Activated naive CD4-positive, alpha-beta T cell treated with anti-CD3 and anti-CD28 coated beads for 36 hours (primary cell): ENCODE measurements around the gene KRT35. TPM values are rescaled to one million over a fixed set of nuclear protein-coding genes. Genes with fewer than 3 reads are reported as not detected.
"Not testable (repeated sequence)": the region's sequence is repeated elsewhere in the genome, so short reads cannot be mapped to it uniquely, and the experiment has no call there.

ENCODE experiments used
- CTCF ChIA-PET: fragments of 350-600 bp; sonication (Branson Sonifier 250); formaldehyde crosslinking; loops from one replicate; lab custom pipeline; 2021; ENCODE audit warnings: antibody characterized with exemption; lab: Charles Lee
- DNase-seq: peaks from one replicate; pipeline ENCODE4 v3.0.0-alpha.2; 2020
- H3K27ac Mint-ChIP-seq: one replicate; pipeline ENCODE4 v1.8.0; 2021; ENCODE audit warnings: mild to moderate bottlenecking, mixed read lengths
- H3K27me3 Mint-ChIP-seq: one replicate; pipeline ENCODE4 v1.8.0; 2021; ENCODE audit warnings: low read depth, mixed read lengths
- H3K36me3 Mint-ChIP-seq: one replicate; pipeline ENCODE4 v1.8.0; 2021; ENCODE audit warnings: low read depth, mixed read lengths
- H3K4me1 Mint-ChIP-seq: one replicate; pipeline ENCODE4 v1.8.0; 2021; ENCODE audit warnings: low read depth, mixed read lengths
- H3K4me3 Mint-ChIP-seq: one replicate; pipeline ENCODE4 v1.8.0; 2021; ENCODE audit warnings: mild to moderate bottlenecking, moderate library complexity, mixed read lengths
- H3K9me3 Mint-ChIP-seq: one replicate; pipeline ENCODE4 v1.8.0; 2021; ENCODE audit warnings: mixed read lengths
- intact Hi-C: fragments of 100-400 bp; cut with micrococcal nuclease; formaldehyde crosslinking; loops from one replicate; pipeline ENCODE4 v1.15.1; 2023
- microRNA-seq: library from miRNA; unstranded; fragments of <30 nt; microRNA quantifications from one replicate; pipeline ENCODE4 v1.2.0, GENCODE V29; 2022; ENCODE audit warnings: borderline microRNAs expressed, borderline replicate concordance
- total RNA-seq, 2 experiments: library from RNA; stranded (reverse); gene quantifications; one replicate each; pipeline ENCODE4 v1.2.3, GENCODE V29; 2021

KRT35 gene
- total RNA-seq, 2 experiments from 2014 or later = not detected

- H3K27ac Mint-ChIP-seq = no peak within 1 kb of the TSS
- H3K9me3 Mint-ChIP-seq = no peaks in the 10 kb centered on the region
- no peaks in the 10 kb centered on the region for H3K36me3 Mint-ChIP-seq
- H3K27me3 Mint-ChIP-seq = no peaks in the 10 kb centered on the region
- CTCF ChIA-PET = no interaction called here
- no peaks in the 10 kb centered on the region for H3K4me1 Mint-ChIP-seq
- H3K4me3 Mint-ChIP-seq = no peak within 1 kb of the TSS
- no peak for DNase-seq
- intact Hi-C loops = no loop called here
Measured at GRCh38 chr17:41440531-41441033, 40.4 kb downstream of the KRT35 start, which contains the start of gene KRT38. Gene KRT38, minus strand, starts transcription at chr17:41440983. Its CDS starts 62 bp downstream, at chr17:41440921.

GRCh38 chr17:41439375-41439774 lies 41.6 kb downstream of the KRT35 start:
- intact Hi-C loops = no loop called here

GRCh38 chr17:41437769-41438168 lies 43.2 kb downstream of the KRT35 start:
- DNase-seq = no peak
- no peaks in the 10 kb centered on the region for H3K9me3 Mint-ChIP-seq
- no peaks in the 10 kb centered on the region for H3K27me3 Mint-ChIP-seq
- H3K36me3 Mint-ChIP-seq = no peaks in the 10 kb centered on the region
- peaks cover 5% of the 10 kb centered on the region for H3K4me1 Mint-ChIP-seq
- H3K27ac Mint-ChIP-seq = no peak overlapping the region
- CTCF ChIA-PET = no interaction called here
- intact Hi-C loops = no loop called here
- no peak overlapping the region for H3K4me3 Mint-ChIP-seq

More at GRCh38 chr17:41439375-41439774, 41.6 kb downstream of the KRT35 start:
- no peak for DNase-seq
- H3K9me3 Mint-ChIP-seq = no peaks in the 10 kb centered on the region
- H3K27me3 Mint-ChIP-seq = no peaks in the 10 kb centered on the region
- CTCF ChIA-PET = no interaction called here
- H3K4me1 Mint-ChIP-seq = peaks cover 3% of the 10 kb centered on the region
- no peak overlapping the region for H3K27ac Mint-ChIP-seq
- H3K36me3 Mint-ChIP-seq = no peaks in the 10 kb centered on the region
- no peak overlapping the region for H3K4me3 Mint-ChIP-seq

- no peaks in the 10 kb centered on the region for H3K27me3 Mint-ChIP-seq
- H3K4me1 Mint-ChIP-seq = peaks cover 5% of the 10 kb centered on the region
- no peak overlapping the region for H3K27ac Mint-ChIP-seq
- CTCF ChIA-PET = no interaction called here
- H3K36me3 Mint-ChIP-seq = no peaks in the 10 kb centered on the region
- no peak for DNase-seq
- no peak overlapping the region for H3K4me3 Mint-ChIP-seq
- no peaks in the 10 kb centered on the region for H3K9me3 Mint-ChIP-seq
- intact Hi-C loops = no loop called here
Measured at GRCh38 chr17:41437254-41437653, 43.7 kb downstream of the KRT35 start.

- no peak for DNase-seq
- Mint-ChIP-seq H3K4me3 (no peak overlapping the region), H3K9me3 (no peaks in the 10 kb centered on the region), H3K4me1 (peaks cover 5% of the 10 kb centered on the region), H3K27me3 (no peaks in the 10 kb centered on the region), H3K27ac (no peak overlapping the region), H3K36me3 (no peaks in the 10 kb centered on the region)
- intact Hi-C loops = no loop called here
- CTCF ChIA-PET = interaction anchor here (0.7 to 1.4 kb wide), 2 partner anchors 62 to 84 kb away, joined by 3 read pairs; no protein-coding TSS in a partner anchor
Measured at GRCh38 chr17:41434415-41434814, 46.5 kb downstream of the KRT35 start.

- Mint-ChIP-seq H3K4me3 (no peak overlapping the region), H3K27me3 (no peaks in the 10 kb centered on the region), H3K4me1 (peaks cover 5% of the 10 kb centered on the region), H3K27ac (no peak overlapping the region), H3K9me3 (no peaks in the 10 kb centered on the region), H3K36me3 (no peaks in the 10 kb centered on the region)
- CTCF ChIA-PET = interaction anchor here (0.7 to 1.4 kb wide), 2 partner anchors 62 to 84 kb away, joined by 3 read pairs; no protein-coding TSS in a partner anchor
- no peak for DNase-seq
- intact Hi-C loops = no loop called here
Measured at GRCh38 chr17:41434005-41434404, 46.9 kb downstream of the KRT35 start.

- DNase-seq = no peak
- peaks cover 5% of the 10 kb centered on the region for H3K4me1 Mint-ChIP-seq
- CTCF ChIA-PET = interaction anchor here (0.8 kb wide), 1 partner anchor 115 kb away, joined by 3 read pairs; no protein-coding TSS in a partner anchor
- H3K27me3 Mint-ChIP-seq = no peaks in the 10 kb centered on the region
- intact Hi-C loops = no loop called here
- H3K9me3 Mint-ChIP-seq = no peaks in the 10 kb centered on the region
- no peak overlapping the region for H3K4me3 Mint-ChIP-seq
- H3K27ac Mint-ChIP-seq = no peak overlapping the region
- H3K36me3 Mint-ChIP-seq = no peaks in the 10 kb centered on the region
Measured at GRCh38 chr17:41433586-41433985, 47.4 kb downstream of the KRT35 start.

- intact Hi-C loops, H3K27ac Mint-ChIP-seq, DNase-seq, H3K9me3 Mint-ChIP-seq, CTCF ChIA-PET, H3K36me3 Mint-ChIP-seq, H3K4me3 Mint-ChIP-seq, H3K27me3 Mint-ChIP-seq, H3K4me1 Mint-ChIP-seq: not testable (repeated sequence)
Measured at GRCh38 chr17:41430376-41430775, 50.6 kb downstream of the KRT35 start.

- Mint-ChIP-seq H3K27me3 (no peaks in the 10 kb centered on the region), H3K4me3 (no peak overlapping the region), H3K27ac (no peak overlapping the region), H3K36me3 (no peaks in the 10 kb centered on the region), H3K4me1 (peaks cover 4% of the 10 kb centered on the region), H3K9me3 (no peaks in the 10 kb centered on the region)
- CTCF ChIA-PET = no interaction called here
- intact Hi-C loops = no loop called here
- no peak for DNase-seq
Measured at GRCh38 chr17:41429667-41430066, 51.3 kb downstream of the KRT35 start.

- no peaks in the 10 kb centered on the region for H3K36me3 Mint-ChIP-seq
- DNase-seq = no peak
- intact Hi-C loops = no loop called here
- H3K9me3 Mint-ChIP-seq = no peaks in the 10 kb centered on the region
- no peaks in the 10 kb centered on the region for H3K4me1 Mint-ChIP-seq
- CTCF ChIA-PET = no interaction called here
- H3K27ac Mint-ChIP-seq = no peak overlapping the region
- no peaks in the 10 kb centered on the region for H3K27me3 Mint-ChIP-seq
- no peak overlapping the region for H3K4me3 Mint-ChIP-seq
Measured at GRCh38 chr17:41428591-41429291, 52.2 kb downstream of the KRT35 start.

Small RNA genes within 50 kb of the gene (microRNA-seq; reads per million reads assigned to microRNA genes)
- not detected for gene MIR6510

Other genes with a start within 250 kb of the KRT35 start
- gene KRTAP9-3, start 248.7 kb downstream of the KRT35 start, total RNA-seq = not detected
- gene KRTAP9-8, start 243.2 kb downstream of the KRT35 start, total RNA-seq = not detected
- not detected for gene KRTAP9-4, start 231.5 kb downstream of the KRT35 start, total RNA-seq
- not detected for gene KRTAP9-9, start 225.8 kb downstream of the KRT35 start, total RNA-seq
- not detected for gene KRTAP9-6, start 215.8 kb downstream of the KRT35 start, total RNA-seq
- not detected for gene KRTAP9-7, start 205.5 kb downstream of the KRT35 start, total RNA-seq
- gene KRTAP29-1, start 178.3 kb downstream of the KRT35 start, total RNA-seq = not detected
- gene KRTAP16-1, start 171.8 kb downstream of the KRT35 start, total RNA-seq = under 1 TPM in 1 of 2 experiments, not detected in 1; 0.15 TPM
- gene KRTAP17-1, start 165.4 kb downstream of the KRT35 start, total RNA-seq = not detected
- not detected for gene KRT33A, start 130.3 kb downstream of the KRT35 start, total RNA-seq
- gene KRT33B, start 111.3 kb downstream of the KRT35 start, total RNA-seq = not detected
- not detected for gene KRT34, start 98.8 kb downstream of the KRT35 start, total RNA-seq
- not detected for gene KRT31, start 83.5 kb downstream of the KRT35 start, total RNA-seq
- not detected for gene KRT37, start 56.6 kb downstream of the KRT35 start, total RNA-seq
- gene KRT38, start 40.2 kb downstream of the KRT35 start, total RNA-seq = not detected
- gene KRT32, start 13.8 kb downstream of the KRT35 start, total RNA-seq = not detected
- not detected for gene KRT36, start 8.8 kb upstream of the KRT35 start, total RNA-seq
- not detected for gene KRT13, start 24.5 kb upstream of the KRT35 start, total RNA-seq
- gene KRT15, start 37.7 kb upstream of the KRT35 start, total RNA-seq = not detected
- gene KRT19, start 47.2 kb upstream of the KRT35 start, total RNA-seq = not detected
- gene KRT9, start 90.9 kb upstream of the KRT35 start, total RNA-seq = not detected
- not detected for gene KRT14, start 105.7 kb upstream of the KRT35 start, total RNA-seq
- gene KRT16, start 131.6 kb upstream of the KRT35 start, total RNA-seq = not detected
- not detected for gene KRT17, start 143.4 kb upstream of the KRT35 start, total RNA-seq
- gene EIF1, start 207.7 kb upstream of the KRT35 start, total RNA-seq = 1,000 to 10,000 TPM; 1,206 to 1,253 TPM
- not detected for gene GAST, start 231.2 kb upstream of the KRT35 start, total RNA-seq